ENCODE data around the gene CDK14.
"Not testable (repeated sequence)": the region's sequence is repeated elsewhere in the genome, so short reads cannot be mapped to it uniquely, and the experiment has no call there.

CDK14 gene

GRCh38 chr7:90629297-90629918 lies 33.3 kb downstream of the CDK14 start:
- ChIA-PET POLR2A (no interaction called here), CTCF (interaction anchor here (0.5 to 2.4 kb wide), 31 partner anchors 9 to 405 kb away, joined by 3 to 17 read pairs (median 4); no protein-coding TSS in a partner anchor)
- TF ChIP-seq CTCF (IDR thresholded peaks at IDR 0.05; ENCODE audit: control extremely low read depth, extremely low read depth, low read depth, missing control alignments): peak; percentile 66
- DNase-seq (ENCODE audit: extremely low spot score): peak; percentile 57

GRCh38 chr7:90631502-90631901 lies 35.4 kb downstream of the CDK14 start:
- ChIA-PET CTCF (interaction anchor here (0.6 to 2.4 kb wide), 3 partner anchors 9 to 24 kb away, joined by 3 to 5 read pairs (median 3); no protein-coding TSS in a partner anchor), POLR2A (no interaction called here)
- DNase-seq (ENCODE audit: extremely low spot score): no peak
- TF ChIP-seq CTCF (IDR thresholded peaks at IDR 0.05; ENCODE audit: control extremely low read depth, extremely low read depth, low read depth, missing control alignments): no peak

- CTCF ChIA-PET; DNase-seq (ENCODE audit: extremely low spot score); POLR2A ChIA-PET: not testable (repeated sequence)
Measured at GRCh38 chr7:90639683-90640082, 43.6 kb downstream of the CDK14 start.

GRCh38 chr7:90642978-90643377 lies 46.9 kb downstream of the CDK14 start:
- no peak for TF ChIP-seq CTCF (IDR thresholded peaks at IDR 0.05; ENCODE audit: control extremely low read depth, extremely low read depth, low read depth, missing control alignments)
- CTCF ChIA-PET: interaction anchor here (1.4 kb wide), 1 partner anchor 47 kb away, joined by 3 read pairs; the partner anchor contains the start of gene CDK14
- no peak for DNase-seq (ENCODE audit: extremely low spot score)
- POLR2A ChIA-PET: no interaction called here

GRCh38 chr7:90645784-90646183 lies 49.7 kb downstream of the CDK14 start:
- no peak for TF ChIP-seq CTCF (IDR thresholded peaks at IDR 0.05; ENCODE audit: control extremely low read depth, extremely low read depth, low read depth, missing control alignments)
- ChIA-PET CTCF (interaction anchor here (0.8 to 2.5 kb wide), 5 partner anchors 15 to 389 kb away, joined by 3 to 6 read pairs (median 4); no protein-coding TSS in a partner anchor), POLR2A (no interaction called here)
- no peak for DNase-seq (ENCODE audit: extremely low spot score)

GRCh38 chr7:90648107-90648506 lies 52.0 kb downstream of the CDK14 start:
- no peak for TF ChIP-seq CTCF (IDR thresholded peaks at IDR 0.05; ENCODE audit: control extremely low read depth, extremely low read depth, low read depth, missing control alignments)
- CTCF ChIA-PET: interaction anchor here (1.0 to 1.5 kb wide), 2 partner anchors 19 to 59 kb away, joined by 3 to 5 read pairs; no protein-coding TSS in a partner anchor
- no peak for DNase-seq (ENCODE audit: extremely low spot score)
- POLR2A ChIA-PET: no interaction called here

GRCh38 chr7:90648834-90649233 lies 52.7 kb downstream of the CDK14 start:
- TF ChIP-seq CTCF (IDR thresholded peaks at IDR 0.05; ENCODE audit: control extremely low read depth, extremely low read depth, low read depth, missing control alignments): no peak
- POLR2A ChIA-PET: no interaction called here
- CTCF ChIA-PET: interaction anchor here (1.5 kb wide), 1 partner anchor 60 kb away, joined by 3 read pairs; no protein-coding TSS in a partner anchor
- DNase-seq (ENCODE audit: extremely low spot score): no peak

All from GM10248 (cell line).